Ureter (tissue), 1 donor: ENCODE measurements around the gene ESRRA. TPM values are rescaled to one million over a fixed set of nuclear protein-coding genes. Genes with fewer than 3 reads are reported as not detected.
A peak's percentile ranks its signal among the peaks of the same experiment; 100 is the strongest.
"Not testable (repeated sequence)": the region's sequence is repeated elsewhere in the genome, so short reads cannot be mapped to it uniquely, and the experiment has no call there.

Source experiments
- DNase-seq: peaks from one replicate; pipeline ENCODE4 v3.0.0-alpha.2; 2020; ENCODE audit warnings: low spot score
- total RNA-seq: library from RNA; stranded (reverse); gene quantifications from one replicate; pipeline ENCODE4 v1.2.4, GENCODE V29; 2023
- donor health status: DM: yes; HTN: yes; CAD: no.

ESRRA gene
- total RNA-seq, 1 donor from 2014 or later: 82.8 TPM

DNA sequence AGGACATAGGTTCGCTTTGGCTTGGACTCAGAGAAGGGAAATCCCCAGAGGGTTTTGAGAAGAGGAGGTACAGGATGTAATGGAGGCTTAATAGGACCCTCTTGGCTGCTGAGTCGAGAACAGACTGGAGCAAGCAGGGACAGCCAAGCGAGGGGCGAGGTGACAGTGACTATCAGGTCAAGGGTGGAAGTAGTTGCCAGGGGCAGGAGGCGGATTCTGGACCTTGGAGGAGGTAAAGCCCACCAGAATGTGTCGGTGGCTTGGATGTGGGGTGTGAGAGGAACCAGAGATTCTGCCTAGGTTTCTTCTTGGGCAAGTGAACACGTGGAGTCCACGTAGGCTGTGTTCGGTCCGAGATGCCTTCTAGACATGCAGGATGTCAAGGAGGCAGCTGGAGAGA lies 7.6 kb downstream of the ESRRA start:
- no peak for DNase-seq

- DNase-seq: no peak
Observed at GRCh38 chr11:64313491-64314145, 8.3 kb downstream of the ESRRA start.

DNA sequence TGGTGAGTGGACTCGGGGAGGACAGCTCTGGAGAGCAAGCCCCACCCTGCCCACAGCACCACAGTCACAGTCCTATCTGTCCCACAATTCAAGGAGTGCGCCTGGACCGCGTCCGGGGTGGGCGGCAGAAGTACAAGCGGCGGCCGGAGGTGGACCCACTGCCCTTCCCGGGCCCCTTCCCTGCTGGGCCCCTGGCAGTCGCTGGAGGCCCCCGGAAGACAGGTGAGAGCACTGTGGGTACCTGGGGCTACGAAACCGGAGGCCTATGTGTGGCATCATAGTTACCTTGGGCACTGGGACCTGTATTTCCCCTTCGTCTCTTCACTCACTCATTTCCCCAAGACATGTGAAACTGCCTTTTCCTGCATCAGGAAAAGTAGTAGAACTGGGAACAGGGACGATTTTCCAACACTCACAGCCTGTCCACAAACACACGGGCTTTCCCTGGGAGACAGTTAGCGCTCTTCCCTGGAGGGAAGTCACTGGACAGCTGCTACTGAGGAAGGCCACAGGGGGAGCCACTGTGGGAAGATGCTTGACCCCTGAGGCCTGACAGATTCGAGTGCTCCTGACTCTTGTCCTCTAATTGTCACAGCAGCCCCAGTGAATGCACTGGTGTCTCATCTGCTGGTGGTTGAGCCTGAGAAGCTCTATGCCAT lies 9.0 kb downstream of the ESRRA start:
- DNase-seq: no peak

DNA sequence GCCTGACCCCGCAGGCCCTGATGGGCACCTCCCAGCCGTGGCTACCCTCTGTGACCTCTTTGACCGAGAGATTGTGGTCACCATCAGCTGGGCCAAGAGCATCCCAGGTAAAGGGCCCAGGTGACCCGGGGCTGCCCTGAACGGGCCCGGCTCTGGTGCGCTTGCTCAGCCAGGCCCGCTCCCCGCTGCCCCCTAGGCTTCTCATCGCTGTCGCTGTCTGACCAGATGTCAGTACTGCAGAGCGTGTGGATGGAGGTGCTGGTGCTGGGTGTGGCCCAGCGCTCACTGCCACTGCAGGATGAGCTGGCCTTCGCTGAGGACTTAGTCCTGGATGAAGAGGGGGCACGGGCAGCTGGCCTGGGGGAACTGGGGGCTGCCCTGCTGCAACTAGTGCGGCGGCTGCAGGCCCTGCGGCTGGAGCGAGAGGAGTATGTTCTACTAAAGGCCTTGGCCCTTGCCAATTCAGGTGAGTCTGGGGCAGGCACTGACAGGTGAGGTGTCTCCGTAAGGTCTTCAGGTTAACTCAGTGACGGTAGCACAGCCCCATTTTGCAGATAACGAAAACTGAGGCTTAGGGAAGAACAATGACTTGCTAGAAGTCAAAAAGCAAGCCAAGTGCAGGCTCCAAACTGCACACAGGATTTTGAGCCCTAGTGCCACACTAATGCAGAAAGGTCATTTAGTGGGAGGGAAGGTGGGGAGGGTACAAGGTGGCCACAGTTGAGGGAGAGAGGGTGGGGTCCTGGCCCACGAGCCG lies 9.7 kb downstream of the ESRRA start:
- DNase-seq: no peak

DNA sequence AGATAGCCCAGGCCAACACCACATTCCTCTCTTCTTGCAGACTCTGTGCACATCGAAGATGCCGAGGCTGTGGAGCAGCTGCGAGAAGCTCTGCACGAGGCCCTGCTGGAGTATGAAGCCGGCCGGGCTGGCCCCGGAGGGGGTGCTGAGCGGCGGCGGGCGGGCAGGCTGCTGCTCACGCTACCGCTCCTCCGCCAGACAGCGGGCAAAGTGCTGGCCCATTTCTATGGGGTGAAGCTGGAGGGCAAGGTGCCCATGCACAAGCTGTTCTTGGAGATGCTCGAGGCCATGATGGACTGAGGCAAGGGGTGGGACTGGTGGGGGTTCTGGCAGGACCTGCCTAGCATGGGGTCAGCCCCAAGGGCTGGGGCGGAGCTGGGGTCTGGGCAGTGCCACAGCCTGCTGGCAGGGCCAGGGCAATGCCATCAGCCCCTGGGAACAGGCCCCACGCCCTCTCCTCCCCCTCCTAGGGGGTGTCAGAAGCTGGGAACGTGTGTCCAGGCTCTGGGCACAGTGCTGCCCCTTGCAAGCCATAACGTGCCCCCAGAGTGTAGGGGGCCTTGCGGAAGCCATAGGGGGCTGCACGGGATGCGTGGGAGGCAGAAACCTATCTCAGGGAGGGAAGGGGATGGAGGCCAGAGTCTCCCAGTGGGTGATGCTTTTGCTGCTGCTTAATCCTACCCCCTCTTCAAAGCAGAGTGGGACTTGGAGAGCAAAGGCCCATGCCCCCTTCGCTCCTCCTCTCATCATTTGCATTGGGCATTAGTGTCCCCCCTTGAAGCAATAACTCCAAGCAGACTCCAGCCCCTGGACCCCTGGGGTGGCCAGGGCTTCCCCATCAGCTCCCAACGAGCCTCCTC lies 10.6 kb downstream of the ESRRA start:
- not testable (repeated sequence) for DNase-seq

DNA sequence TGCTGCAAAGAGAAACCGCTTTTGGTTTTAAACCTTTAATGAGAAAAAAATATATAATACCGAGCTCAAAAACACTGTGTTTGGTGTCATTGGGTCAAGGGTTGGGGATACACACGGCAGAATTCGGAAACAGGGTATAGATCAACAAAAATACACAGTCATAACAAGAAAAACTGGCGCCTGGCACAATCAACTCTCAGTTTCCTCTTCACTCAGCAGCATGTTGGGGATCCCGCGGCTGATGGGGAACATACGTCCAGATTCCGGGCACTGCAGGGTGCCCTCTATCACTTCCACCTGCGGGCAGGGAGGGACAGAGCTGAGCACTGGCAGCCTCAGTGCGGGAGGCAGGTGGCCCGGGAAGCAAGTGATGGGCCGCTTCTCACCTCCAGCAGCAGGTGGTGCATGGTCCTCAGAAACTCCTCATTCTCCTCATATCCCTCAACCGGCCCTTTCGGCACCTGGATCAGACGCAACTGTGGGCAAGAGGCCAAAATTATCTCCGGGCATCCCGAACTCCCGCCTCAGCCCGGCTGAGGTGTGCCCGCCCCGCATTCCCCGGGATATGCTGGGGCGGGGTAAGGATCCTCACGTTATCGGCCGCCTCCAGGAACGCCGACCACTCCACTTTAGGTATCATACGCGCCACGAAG lies 11.5 kb downstream of the ESRRA start:
- DNase-seq: no peak

GRCh38 chr11:64317325-64317960 lies 12.1 kb downstream of the ESRRA start, which contains the start of gene TRMT112:
Gene TRMT112 (minus strand): TSS chr11:64317559. CDS start chr11:64317526, 33 bp downstream.
- DNase-seq: peak; percentile 98

DNA sequence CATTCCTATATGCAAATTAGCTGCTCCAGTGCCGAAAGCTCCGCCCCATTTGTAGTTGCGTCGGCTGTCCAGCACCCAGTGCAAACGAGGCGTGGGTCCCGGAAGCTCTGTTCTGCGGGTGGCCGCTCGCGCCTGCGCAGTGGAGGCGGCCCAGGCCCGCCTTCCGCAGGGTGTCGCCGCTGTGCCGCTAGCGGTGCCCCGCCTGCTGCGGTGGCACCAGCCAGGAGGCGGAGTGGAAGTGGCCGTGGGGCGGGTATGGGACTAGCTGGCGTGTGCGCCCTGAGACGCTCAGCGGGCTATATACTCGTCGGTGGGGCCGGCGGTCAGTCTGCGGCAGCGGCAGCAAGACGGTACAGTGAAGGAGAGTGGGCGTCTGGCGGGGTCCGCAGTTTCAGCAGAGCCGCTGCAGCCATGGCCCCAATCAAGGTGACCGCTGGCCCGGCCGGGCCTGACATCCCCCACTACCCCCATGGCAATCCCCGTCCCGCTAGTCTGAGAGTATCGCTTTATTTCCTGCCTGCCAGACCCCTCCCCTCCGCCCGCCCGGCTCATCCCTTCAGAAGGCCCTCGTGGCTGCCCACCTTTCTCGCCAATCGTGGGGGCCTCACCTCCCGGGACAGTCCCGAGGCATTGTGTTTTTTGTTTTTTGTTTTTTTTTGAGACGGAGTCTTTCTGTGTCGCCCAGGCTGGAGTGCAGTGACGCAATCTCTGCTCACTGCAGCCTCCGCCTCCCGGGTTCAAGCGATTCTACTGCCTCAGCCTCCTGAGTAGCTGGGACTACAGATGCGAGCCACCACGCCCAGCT lies 12.8 kb downstream of the ESRRA start, which contains the start of gene PRDX5:
Gene PRDX5 (plus strand): TSS at position 161 of the 805 bp plus-strand sequence. CDS start 95 bp downstream, at position 256.
- DNase-seq: peak; percentile 97

DNA sequence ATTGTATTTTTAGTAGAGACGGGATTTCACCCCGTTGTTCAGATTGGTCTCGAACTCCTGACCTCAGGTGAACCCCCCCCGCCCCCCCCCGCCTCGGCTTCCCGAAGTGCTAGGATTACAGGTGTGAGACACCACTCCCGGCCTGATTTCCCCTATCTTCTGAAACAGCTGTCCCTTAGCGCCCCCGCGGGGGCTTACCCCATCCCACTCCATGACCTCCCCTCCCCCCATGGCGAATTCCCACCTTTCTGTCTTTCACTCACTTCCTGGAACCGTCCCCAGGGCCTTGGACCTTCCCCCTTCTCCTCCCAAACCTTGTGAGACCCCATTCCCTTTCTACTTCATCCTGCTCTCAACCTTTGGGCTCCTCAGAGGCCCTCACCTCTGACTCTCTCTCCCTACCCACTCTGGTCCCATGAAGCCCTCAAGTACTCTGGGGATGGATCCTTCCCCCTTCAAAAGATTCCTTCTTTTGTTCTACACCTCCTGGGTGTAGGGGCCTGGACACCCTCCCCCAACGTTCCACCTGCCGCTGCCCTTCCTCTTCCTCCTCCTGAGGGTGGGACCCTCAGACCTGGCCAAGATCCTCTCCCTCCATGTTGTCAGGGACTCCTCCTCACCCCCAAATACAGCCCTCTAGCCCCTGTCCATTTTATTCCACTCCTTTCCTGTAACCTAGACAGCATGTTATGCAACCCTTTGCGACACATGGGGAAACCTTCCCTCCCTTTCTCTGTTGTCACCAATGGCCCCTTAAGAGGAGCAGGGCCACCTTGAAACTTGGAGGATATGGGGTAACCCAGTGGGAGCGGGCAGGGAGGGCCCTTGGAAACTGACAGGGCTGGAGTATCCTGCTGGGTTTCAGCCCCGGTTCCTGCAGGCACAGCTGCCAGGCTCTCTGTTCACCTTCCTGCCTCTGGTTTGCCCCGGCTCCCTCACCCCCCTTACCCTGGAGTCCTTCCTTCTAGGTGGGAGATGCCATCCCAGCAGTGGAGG lies 13.7 kb downstream of the ESRRA start:
- DNase-seq: no peak

DNA sequence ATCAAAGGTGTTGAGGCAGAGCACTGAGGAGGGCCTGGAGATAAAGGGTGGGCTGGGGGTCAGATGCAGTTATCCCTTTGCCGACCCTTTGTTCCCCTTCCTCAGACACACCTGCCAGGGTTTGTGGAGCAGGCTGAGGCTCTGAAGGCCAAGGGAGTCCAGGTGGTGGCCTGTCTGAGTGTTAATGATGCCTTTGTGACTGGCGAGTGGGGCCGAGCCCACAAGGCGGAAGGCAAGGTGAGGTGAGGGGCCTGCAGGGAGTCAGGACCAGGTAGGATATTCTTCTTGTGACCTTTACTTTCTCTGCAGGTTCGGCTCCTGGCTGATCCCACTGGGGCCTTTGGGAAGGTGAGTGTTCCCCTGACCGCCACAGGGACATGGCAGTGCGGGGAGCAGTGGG lies 15.2 kb downstream of the ESRRA start:
- DNase-seq: no peak

DNA sequence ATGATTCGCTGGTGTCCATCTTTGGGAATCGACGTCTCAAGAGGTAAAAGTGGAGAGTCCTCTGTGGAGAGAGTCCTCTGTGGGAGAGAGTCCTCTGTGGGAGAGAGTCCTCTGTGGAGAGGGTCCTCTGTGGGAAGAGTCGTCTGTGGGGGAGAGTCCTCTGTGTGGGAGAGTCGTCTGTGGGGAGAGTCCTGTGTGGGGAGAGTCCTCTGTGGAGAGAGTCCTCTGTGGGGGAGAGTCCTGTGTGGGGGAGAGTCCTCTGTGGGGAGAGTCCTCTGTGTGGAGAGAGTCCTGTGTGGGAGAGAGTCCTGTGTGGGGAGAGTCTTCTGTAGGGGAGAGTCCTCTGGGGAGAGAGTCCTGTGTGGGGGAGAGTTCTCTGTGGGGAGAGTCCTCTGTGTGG lies 15.7 kb downstream of the ESRRA start:
- DNase-seq: no peak

DNA sequence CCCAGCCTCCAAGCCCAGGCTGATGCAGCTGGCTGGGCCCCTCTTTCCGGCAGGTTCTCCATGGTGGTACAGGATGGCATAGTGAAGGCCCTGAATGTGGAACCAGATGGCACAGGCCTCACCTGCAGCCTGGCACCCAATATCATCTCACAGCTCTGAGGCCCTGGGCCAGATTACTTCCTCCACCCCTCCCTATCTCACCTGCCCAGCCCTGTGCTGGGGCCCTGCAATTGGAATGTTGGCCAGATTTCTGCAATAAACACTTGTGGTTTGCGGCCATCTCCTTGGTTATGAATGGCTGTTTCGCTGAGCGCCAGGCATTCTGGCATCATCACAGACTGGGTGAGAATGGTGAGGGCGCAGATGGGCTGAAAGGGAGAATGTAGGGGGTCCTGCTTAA lies 16.2 kb downstream of the ESRRA start:
- DNase-seq: peak; percentile 82

DNA sequence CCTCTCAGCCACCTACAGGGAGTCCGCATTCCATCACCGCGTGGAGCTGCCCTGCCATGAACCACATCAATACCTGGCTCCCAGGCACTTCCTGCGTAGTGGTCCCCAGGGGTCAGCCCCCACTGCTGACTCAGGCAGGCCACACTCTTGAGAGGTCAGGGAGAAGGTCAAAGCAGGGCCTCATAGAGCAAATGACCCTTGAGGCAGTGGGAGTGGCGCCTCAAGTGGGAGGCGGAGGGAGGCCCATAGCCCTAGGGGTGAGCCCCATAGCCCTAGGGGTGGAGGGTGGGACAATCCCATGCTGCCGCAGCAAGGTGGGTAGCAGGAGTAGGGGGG lies 17.6 kb downstream of the ESRRA start:
- no peak for DNase-seq

DNA sequence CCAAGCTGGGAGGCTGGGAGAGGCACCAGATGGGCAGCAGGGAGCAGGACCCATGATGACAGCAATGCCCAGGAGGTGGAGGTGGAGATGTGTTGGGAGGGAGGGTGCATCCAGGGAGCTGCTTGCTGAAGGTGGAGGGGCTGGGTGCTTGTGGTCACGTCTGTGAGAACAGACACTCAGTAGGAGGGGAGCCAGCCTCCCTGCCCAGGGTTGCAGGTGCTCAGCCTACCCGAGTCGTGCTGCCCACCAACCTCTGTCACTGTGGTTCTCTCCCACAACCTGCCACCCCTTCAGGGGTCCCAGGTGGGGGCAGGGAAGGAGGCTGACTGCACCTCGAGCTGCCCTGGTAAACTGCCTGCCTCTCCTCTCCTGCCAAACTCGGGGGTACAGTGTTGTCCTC lies 18.0 kb downstream of the ESRRA start:
- no peak for DNase-seq

DNA sequence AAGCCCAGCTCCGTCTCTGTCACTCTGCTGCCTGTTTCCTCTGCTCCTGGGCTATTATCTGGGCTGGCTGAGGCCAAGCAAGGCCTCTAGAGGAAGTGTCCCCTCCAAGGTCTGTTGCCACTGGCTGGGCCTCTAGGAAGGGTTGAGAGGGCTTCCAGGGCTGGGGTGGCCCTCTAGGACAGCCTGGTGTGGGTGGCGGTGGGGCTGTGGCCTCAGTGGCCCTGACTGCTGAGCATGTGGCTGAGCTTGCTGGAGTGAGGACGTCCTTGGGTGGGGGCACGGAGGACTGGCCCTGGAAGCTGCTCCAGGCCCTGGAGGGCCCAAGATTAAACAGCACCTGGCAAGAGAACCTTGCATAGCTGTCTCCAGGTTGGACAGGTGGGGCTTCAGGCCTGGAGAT lies 18.7 kb downstream of the ESRRA start:
- not testable (repeated sequence) for DNase-seq

- DNase-seq: no peak
Observed at GRCh38 chr11:64324692-64325469, 19.6 kb downstream of the ESRRA start.

DNA sequence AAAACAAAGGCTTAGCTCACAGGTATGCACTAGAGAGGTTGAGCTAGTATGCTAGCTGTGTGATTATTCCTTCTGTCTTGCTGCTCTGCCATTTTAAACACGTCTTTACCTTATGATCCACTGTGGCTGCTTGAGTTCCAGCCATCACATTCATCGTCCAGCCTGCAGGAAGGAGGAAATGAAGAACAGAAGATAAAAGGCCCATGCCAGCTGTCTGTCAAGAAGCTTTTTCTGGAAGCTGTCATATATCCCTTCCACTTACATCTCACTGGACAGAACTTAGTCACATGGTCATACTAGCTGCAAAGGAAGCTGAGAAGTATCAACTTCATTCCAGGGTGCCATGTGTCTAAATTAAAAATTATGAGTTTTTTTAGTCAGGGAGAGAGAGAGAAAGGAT lies 22.1 kb downstream of the ESRRA start:
- no peak for DNase-seq

DNA sequence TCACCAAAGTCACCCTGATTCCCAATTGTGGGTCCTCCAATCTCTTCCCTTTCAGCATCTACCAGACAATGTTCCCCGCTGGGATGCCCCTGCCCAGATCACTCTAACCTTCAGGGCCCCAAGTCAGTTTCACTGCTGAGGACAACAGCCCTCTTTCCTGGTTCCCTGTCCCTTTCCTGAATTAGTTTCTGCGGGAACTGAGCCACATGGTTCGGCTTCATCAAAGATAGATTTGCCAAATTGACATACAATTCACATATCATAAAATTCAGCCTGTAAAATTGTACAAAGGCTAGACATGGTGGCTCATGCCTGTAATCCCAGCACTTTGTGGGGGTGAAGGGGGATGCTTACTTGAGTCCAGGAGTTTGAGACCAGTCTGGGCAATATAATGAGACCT lies 22.7 kb downstream of the ESRRA start:
- no peak for DNase-seq
